Fibroblast of lung (primary cell): Measurements from ENCODE around the gene MEF2A. TPM values are rescaled to one million over a fixed set of nuclear protein-coding genes. Genes with fewer than 3 reads are reported as not detected.

Source experiments
- DNase-seq, 2 donors: peaks; one replicate each; pipeline versions ENCODE4 v3.0.0 to v3.0.0-alpha.2; 2010; ENCODE audit warnings: low read depth in 2 of 2
- H2AFZ ChIP-seq: 2 replicates; pipeline ENCODE4 v1.5.1; 2012; ENCODE audit warnings: low read length, control low read depth, inconsistent platforms
- H3K27ac ChIP-seq: 2 replicates; pipeline ENCODE4 v1.5.1; 2011; ENCODE audit warnings: low read length, control low read depth; ENCODE audit not compliant: insufficient read depth
- H3K27me3 ChIP-seq: 2 replicates; pipeline ENCODE4 v1.5.1; 2011; ENCODE audit warnings: mild to moderate bottlenecking, low read length; ENCODE audit not compliant: control insufficient read depth, insufficient read depth
- H3K36me3 ChIP-seq: 2 replicates; pipeline ENCODE4 v1.5.1; 2011; ENCODE audit warnings: low read length; ENCODE audit not compliant: control insufficient read depth, insufficient read depth
- H3K4me1 ChIP-seq: 2 replicates; pipeline ENCODE4 v1.5.1; 2011; ENCODE audit warnings: low read length; ENCODE audit not compliant: control insufficient read depth, insufficient read depth; ENCODE audit errors: extremely low read depth
- H3K4me2 ChIP-seq: 2 replicates; pipeline ENCODE4 v1.5.1; 2011; ENCODE audit warnings: low read length, control low read depth; ENCODE audit not compliant: insufficient read depth; ENCODE audit errors: extremely low read depth
- H3K4me3 ChIP-seq, 4 experiments: fragments of 200-600 bp in 1 of 4; sonication (generic) in 1 of 4; replicated peaks in 1 of 4; 2 replicates each; pipeline ENCODE4 v1.5.1; 2011 to 2016; ENCODE audit warnings: low read length in 4 of 4, low read depth in 3 of 4, mild to moderate bottlenecking in 3 of 4, control low read depth in 2 of 4, inconsistent platforms in 1 of 4, mixed read lengths in 1 of 4; ENCODE audit not compliant: insufficient read depth in 1 of 4; ENCODE audit errors: control extremely low read depth in 1 of 4
- H3K79me2 ChIP-seq: 2 replicates; pipeline ENCODE4 v1.5.1; 2012; ENCODE audit warnings: mild to moderate bottlenecking, low read length, inconsistent platforms; ENCODE audit not compliant: control insufficient read depth, insufficient read depth
- H3K9ac ChIP-seq: 2 replicates; pipeline ENCODE4 v1.5.1; 2011; ENCODE audit warnings: mild to moderate bottlenecking, low read length, control low read depth; ENCODE audit not compliant: insufficient read depth
- H3K9me3 ChIP-seq: 2 replicates; pipeline ENCODE4 v1.5.1; 2012; ENCODE audit warnings: low read depth, low read length; ENCODE audit not compliant: control insufficient read depth, insufficient read depth
- H4K20me1 ChIP-seq: 2 replicates; pipeline ENCODE4 v1.5.1; 2011; ENCODE audit warnings: low read length; ENCODE audit not compliant: control insufficient read depth, insufficient read depth; ENCODE audit errors: extremely low read depth
- EZH2 ChIP-seq: IDR thresholded peaks from 2 replicates; pipeline ENCODE4 v1.5.1; 2012; ENCODE audit warnings: low read length, control low read depth, mild to moderate bottlenecking; ENCODE audit errors: missing control alignments
- polyA plus RNA-seq, 2 donors: library from polyadenylated mRNA; depleted of rRNA in 1 of 2; stranded (reverse) in 1 of 2; unstranded in 1 of 2; fragments of >200 nt; gene quantifications; 2 replicates each; pipeline ENCODE4 v1.2.1, GENCODE V29; 2011 to 2012; ENCODE audit warnings: missing spikeins in 1 of 2
- total RNA-seq: library from RNA; depleted of rRNA; stranded (reverse); fragments of >200 nt; gene quantifications from 2 replicates; pipeline ENCODE4 v1.2.1, GENCODE V29; 2014
- TF ChIP-seq, protein P1 (sequence below), 2 donors: IDR thresholded peaks in 1 of 2; conservative IDR thresholded peaks in 1 of 2; 1 replicate in 1 of 2; 2 replicates in 1 of 2; pipeline ENCODE4 v1.5.1; 2011 to 2012; ENCODE audit warnings: low read length in 2 of 2, control low read depth in 1 of 2, inconsistent platforms in 1 of 2, low read depth in 1 of 2, mild to moderate bottlenecking in 1 of 2

MEF2A gene
- total and polyA plus RNA-seq, 2 donors (not counting 1 experiment from before 2014, with no cell fraction given), result 24.6 to 40.4 TPM

DNA sequence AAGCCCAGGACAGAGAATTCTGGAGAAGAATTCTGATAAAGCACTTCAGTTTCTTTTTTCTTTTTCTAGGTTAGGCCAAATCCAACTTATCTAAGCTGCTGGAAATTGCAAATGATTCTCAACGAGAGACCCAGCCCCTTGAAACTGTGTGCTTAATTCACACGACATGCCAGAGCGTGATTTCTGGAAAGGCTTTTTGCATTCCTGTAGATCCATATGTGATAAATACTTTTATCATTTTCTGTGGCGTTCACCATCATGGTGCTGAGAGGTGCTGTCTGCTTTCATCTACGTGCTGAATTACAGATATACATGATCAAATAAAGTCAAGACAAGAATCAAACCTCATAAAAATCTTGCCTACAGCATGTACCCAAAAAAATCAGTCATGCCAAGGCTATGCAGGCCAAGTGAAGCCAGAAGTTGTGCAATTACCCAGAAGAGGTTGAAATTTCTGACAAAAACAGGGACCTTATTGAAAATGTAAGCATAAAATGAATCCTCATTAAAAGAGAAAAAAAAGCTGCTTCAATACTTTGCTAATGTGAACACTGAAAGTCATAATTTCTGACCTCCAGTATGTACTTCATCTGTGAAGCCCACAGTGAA lies 10.8 kb upstream of the MEF2A start:
- no peak for TF ChIP-seq EZH2
- TF ChIP-seq, protein P1, sequence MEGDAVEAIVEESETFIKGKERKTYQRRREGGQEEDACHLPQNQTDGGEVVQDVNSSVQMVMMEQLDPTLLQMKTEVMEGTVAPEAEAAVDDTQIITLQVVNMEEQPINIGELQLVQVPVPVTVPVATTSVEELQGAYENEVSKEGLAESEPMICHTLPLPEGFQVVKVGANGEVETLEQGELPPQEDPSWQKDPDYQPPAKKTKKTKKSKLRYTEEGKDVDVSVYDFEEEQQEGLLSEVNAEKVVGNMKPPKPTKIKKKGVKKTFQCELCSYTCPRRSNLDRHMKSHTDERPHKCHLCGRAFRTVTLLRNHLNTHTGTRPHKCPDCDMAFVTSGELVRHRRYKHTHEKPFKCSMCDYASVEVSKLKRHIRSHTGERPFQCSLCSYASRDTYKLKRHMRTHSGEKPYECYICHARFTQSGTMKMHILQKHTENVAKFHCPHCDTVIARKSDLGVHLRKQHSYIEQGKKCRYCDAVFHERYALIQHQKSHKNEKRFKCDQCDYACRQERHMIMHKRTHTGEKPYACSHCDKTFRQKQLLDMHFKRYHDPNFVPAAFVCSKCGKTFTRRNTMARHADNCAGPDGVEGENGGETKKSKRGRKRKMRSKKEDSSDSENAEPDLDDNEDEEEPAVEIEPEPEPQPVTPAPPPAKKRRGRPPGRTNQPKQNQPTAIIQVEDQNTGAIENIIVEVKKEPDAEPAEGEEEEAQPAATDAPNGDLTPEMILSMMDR (conservative IDR thresholded peaks at IDR 0.05 in 1 of 2, IDR thresholded peaks at IDR 0.05 in 1 of 2; ENCODE audit: low read depth in 1 of 2, low read length in 2 of 2), result no peak
- Histone ChIP-seq H3K36me3 (no peaks in the 10 kb centered on the region), H3K9me3 (no peaks in the 10 kb centered on the region), H3K9ac (no peak overlapping the region), H3K27me3 (no peaks in the 10 kb centered on the region), H3K79me2 (no peaks in the 10 kb centered on the region), H3K4me2 (no peak overlapping the region), H3K4me3 (no peak overlapping the region), H3K27ac (no peak overlapping the region), H4K20me1 (no peaks in the 10 kb centered on the region), H2AFZ (no peak overlapping the region), H3K4me1 (no peaks in the 10 kb centered on the region)
- DNase-seq, result no peak

DNA sequence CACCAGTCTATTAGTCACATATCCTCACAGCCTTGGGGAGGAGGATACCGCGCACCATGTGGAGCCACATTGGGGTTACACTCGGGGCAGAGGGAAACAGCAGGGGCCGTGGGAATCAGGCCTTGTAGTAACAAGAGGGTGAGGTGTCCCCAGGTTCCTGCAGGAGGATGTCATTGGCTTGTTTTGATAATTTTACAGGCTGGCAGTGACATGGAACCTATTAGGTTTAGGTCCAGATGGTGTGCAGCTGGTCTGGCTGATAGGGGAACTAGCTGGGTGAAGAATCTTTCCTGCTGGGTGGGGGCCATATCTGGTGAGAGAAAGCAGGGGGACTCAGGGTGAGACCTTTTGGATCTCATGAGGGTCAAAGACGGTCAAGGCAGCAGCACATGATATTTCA lies 9.8 kb upstream of the MEF2A start:
- TF ChIP-seq, protein P1 (conservative IDR thresholded peaks at IDR 0.05 in 1 of 2, IDR thresholded peaks at IDR 0.05 in 1 of 2; ENCODE audit: low read depth in 1 of 2, low read length in 2 of 2), result no peak
- no peak for TF ChIP-seq EZH2
- no peaks in the 10 kb centered on the region for H3K4me1 ChIP-seq
- no peak for DNase-seq
- H3K4me3 ChIP-seq, result no peak overlapping the region
- H3K27me3 ChIP-seq, result no peaks in the 10 kb centered on the region
- no peak overlapping the region for H3K9ac ChIP-seq
- no peak overlapping the region for H3K27ac ChIP-seq
- H3K9me3 ChIP-seq, result no peaks in the 10 kb centered on the region
- no peaks in the 10 kb centered on the region for H3K79me2 ChIP-seq
- H3K4me2 ChIP-seq, result no peak overlapping the region
- H3K36me3 ChIP-seq, result no peaks in the 10 kb centered on the region
- no peak overlapping the region for H2AFZ ChIP-seq
- no peaks in the 10 kb centered on the region for H4K20me1 ChIP-seq

DNA sequence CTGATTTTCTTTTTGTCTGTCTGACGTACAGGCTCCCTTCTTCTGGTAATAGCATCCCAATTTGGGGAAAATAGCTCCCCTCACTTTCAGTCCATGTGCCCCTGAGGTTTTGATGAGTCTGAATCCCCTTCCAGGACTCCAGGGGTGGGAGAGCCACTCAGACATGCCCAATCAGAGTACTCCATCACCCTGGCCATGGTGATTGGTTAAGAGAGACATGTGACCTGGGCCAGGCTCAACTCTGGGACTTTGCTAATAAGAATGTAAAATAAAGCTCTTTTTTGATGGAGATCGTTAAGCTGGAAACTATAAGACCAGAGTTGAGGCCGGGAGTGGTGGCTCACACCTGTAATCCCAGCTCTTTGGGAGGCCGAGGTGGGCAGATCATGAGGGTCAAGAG lies 9.2 kb upstream of the MEF2A start:
- Histone ChIP-seq H3K4me2 (no peak overlapping the region), H3K9ac (no peak overlapping the region), H4K20me1 (no peaks in the 10 kb centered on the region), H3K27ac (no peak overlapping the region), H3K4me1 (no peaks in the 10 kb centered on the region), H2AFZ (no peak overlapping the region), H3K79me2 (no peaks in the 10 kb centered on the region), H3K4me3 (no peak overlapping the region), H3K36me3 (no peaks in the 10 kb centered on the region), H3K9me3 (no peaks in the 10 kb centered on the region), H3K27me3 (no peaks in the 10 kb centered on the region)
- TF ChIP-seq, protein P1 (conservative IDR thresholded peaks at IDR 0.05 in 1 of 2, IDR thresholded peaks at IDR 0.05 in 1 of 2; ENCODE audit: low read depth in 1 of 2, low read length in 2 of 2), result no peak
- TF ChIP-seq EZH2, result no peak
- no peak for DNase-seq
